NCI-H2196 (cell line): ENCODE data around the gene CFAP46.
"Not testable (repeated sequence)": the region's sequence is repeated elsewhere in the genome, so short reads cannot be mapped to it uniquely, and the experiment has no call there.

Experiments
- DNase-seq: peaks from one replicate; lab custom pipeline; 2025; ENCODE audit not compliant: unreplicated experiment; lab: John Stamatoyannopoulos, UW

Gene CFAP46

DNA sequence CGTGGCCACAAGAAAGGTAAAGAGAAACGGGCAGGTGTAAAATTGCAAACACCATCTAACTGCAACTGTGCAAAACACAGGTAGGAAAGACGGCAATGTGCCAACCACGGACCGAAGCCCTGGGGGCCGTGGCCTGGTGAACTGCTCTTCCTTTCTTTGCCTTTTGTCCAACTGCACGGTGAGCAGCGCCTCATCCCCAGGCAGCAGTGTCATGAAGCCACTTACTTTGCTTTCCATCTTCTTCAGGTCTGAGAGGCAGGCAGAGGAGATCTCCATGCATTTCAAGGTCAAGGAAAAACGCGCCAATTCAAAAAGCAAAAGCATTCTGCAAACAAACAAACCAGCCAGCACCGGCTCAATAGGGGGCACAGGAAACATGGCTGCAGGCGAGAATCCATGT lies 12.9 kb downstream of the CFAP46 start:
- no peak for DNase-seq

DNA sequence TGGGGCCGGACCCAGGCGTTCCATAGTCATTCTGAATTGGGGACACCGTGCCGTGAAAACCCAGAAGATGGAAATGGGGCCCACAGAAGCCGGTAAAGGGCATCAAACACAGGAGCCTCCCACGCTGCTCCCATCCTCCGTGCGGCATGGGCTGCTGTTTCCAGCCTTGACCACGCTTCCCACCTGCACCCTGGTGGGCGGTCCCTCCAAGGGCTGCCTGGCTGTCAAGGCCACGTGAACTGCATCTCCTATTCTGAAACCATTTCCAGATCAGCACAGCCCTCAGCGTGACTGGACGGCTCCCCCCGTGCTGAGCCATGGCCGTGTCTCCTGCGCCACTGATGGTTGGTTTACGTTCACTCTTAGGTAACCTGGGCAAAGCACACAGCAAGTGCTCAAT lies 14.1 kb downstream of the CFAP46 start:
- DNase-seq = no peak

DNA sequence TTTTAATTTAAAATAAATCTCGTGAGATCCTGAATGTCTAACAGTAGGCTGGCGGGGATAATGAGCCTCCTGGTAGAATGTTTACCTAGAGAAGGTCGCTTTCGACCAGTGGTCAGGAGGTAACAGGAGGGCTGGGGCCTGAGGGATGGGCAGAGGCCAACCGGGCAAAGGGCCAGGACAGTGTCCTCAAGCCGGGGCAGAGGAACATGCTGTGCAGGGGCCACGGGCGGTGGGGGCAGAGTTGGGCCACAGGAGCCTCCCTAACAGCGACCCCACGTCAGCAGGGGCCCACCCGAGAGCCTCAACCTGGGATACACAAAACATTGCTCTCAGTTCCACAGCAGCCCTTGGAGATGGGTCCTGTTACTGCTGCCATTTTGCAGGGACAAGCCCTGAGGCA lies 14.5 kb downstream of the CFAP46 start:
- no peak for DNase-seq

DNA sequence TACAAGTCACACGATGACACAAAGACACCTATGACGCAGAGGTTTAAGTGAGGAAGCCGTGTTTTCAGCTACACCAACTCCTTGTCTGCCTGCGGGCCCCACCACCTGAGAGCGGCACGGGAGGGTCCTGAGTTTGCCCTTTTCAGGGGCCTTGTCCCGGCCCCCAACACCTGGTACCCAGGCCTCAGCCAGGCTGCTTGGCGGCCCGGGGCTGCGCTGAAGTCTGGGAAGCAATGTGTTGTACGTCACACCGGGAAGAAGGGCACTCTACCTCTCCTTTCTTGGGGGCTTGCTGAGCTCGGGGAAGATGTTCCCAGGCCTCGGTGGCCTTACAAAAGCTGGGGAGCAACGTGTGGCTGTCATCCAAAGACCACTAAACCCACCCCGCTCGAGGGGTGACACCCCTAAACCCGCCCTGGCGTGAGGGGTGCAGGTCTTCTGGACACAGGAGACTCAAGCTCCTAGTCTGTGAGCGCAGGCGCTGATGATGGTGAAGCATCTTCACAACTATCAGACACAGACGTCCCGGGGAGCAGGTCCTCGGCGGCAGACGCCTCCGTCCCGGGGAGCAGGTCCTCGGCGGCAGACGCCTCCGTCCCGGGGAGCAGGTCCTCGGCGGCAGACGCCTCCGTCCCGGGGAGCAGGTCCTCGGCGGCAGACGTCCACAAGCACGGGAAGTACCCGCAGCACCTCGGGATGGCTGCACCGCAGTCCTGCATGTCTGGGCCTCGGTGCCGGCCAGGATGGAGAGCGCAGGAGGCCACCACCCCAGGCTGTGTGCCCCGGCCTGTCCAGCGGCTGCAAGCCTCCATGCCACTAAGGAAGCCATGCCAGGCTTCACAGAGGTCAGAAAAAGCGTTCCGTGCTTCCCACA lies 15.4 kb downstream of the CFAP46 start:
- no peak for DNase-seq

DNA sequence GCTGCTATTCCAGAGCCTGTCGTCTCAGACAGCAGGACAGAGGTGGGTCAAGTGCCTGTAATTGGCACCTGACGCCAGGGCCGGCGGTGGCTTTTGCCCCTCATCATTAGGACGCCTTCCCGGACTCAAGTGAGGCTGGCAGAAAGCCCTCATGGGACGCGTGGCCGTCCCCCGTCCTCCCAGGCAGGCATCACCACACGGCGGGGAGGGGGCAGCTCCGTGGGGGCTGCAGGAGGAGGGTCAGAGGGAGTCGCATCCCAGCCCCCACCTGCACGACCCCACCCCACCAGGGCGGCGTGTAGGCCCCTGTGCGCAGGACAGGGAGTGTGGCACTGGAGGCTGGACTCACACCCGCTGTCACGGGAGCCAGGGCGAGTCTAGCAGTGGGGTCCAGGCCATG lies 16.3 kb downstream of the CFAP46 start:
- DNase-seq = no peak

DNA sequence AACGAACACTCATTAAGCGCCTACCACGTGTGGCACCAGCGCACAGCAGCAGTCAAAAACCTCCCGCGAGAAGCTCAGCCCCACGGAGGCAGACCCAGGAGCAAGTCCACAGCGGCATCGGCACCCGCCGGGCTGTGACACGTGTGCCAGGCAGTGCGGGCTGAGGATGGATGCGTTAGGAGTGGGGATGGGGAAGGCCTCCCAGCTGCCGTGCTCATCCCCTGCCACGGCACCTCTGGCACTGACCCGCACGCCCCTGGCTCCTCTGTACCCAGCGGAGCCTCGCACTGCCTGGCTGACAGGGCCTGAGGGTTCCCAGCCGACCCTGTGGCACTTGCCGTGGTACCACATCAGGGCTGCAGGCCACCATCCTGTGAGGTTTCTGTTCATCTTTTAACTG lies 16.8 kb downstream of the CFAP46 start:
- no peak for DNase-seq

- no peak for DNase-seq
These were observed 17.3 kb downstream of the CFAP46 start for GRCh38 chr10:132925071-132925561.

DNA sequence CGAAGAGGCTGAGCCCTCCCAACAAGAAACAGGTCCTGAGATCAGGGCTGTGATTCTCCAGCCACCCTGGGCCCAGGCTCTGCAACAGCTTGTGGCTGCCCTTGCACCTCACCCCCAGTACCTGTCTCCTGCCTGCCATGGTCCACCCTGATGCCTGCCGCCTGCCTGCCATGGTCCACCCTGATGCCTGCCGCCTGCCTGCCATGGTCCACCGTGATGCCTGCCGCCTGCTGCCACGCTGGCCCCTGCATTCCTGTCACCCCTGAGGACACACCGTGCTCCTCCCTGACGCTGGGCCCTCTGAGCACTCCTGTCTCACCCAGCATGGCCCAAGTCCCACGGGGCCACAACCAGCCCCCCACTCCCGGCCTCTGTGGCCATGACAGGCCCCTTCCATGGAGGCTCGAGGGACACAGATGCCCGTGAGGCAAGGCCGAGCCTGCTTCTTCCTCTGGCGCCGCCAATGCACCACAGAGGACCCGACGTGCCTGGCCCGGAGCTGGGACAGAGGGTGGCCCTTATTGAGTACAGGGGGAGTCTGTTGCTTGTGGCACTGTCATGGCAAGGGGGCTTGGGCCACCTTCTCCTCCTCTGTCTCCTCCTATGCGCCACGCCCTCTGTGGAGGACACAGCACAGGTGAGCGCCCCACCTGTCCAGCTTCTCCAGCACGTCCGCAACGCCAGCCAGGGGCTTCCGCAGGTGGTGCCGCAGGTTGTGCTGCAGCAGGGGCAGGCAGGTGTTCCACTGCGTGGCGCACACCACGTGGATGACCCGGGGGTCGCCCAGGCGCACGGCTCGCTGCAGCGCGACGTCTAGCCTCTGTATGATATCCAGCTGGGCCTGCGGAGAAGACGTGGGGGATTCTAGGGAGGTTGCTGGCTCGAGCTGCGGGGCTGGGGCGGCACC lies 18.1 kb downstream of the CFAP46 start:
- DNase-seq = no peak

GRCh38 chr10:132923384-132923783 lies 19.0 kb downstream of the CFAP46 start:
- DNase-seq = not testable (repeated sequence)

DNA sequence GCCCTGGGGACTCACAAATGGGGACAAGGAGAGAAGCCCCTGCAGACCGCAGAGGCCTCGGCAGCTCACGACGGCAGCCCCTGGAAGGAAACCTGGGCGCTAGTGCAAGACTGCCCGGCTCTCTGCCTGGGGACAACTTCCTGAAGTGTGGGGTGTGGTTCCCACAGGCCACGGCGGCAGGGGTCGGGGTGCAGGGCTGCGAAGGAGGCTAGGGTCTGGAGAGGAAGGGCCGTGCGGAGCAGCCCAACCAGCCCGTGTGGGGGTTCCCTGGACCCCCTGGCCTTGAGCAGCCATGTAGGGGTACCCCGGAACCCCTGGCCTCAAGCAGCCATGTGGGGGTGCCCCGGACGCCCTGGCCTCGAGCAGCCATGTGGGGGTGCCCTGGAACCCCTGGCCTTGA lies 19.5 kb downstream of the CFAP46 start:
- DNase-seq = no peak

- no peak for DNase-seq
These were observed 20.3 kb downstream of the CFAP46 start for GRCh38 chr10:132921818-132922807.

- DNase-seq = no peak
These were observed 21.3 kb downstream of the CFAP46 start for GRCh38 chr10:132921086-132921485.

GRCh38 chr10:132920101-132920925 lies 22.1 kb downstream of the CFAP46 start:
- DNase-seq = peak; percentile 4

GRCh38 chr10:132919374-132920100 lies 22.8 kb downstream of the CFAP46 start:
- DNase-seq = no peak

GRCh38 chr10:132918617-132919373 lies 23.6 kb downstream of the CFAP46 start:
- DNase-seq = no peak

GRCh38 chr10:132918264-132918616 lies 24.1 kb downstream of the CFAP46 start:
- DNase-seq = no peak

DNA sequence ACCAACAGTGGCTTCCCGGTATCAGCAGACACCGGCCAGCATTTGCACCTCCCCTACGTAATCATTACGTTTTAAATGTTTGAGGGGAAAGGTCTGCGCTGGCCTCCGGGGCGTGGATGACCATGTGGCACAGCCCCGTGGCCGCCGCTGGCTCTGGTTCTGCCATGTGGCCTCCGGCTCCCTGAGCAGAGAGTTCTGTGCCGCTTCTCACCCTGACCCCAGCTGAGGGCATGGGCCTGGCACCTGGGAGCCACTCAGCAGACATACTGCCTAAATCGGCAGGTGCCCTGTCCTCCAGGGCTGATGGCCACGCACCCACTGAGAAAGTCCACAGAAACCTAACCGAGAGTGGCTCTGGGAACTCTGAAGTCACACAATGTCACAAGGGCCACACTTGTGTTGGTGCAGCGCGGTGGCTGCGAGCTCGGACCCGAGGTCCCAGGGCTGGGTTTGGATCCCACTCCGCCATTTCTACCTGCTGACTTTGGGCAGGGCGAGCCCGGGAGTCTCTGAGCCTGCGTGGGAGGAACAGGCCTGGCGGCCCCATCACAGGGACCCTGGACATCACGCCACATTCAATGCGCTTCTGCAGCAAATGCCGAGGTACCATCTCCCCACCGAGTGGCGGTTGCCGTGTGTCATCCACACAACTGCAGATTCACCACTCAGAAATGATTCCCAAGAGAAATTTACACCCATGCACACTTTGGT lies 25.3 kb downstream of the CFAP46 start:
- no peak for DNase-seq

DNA sequence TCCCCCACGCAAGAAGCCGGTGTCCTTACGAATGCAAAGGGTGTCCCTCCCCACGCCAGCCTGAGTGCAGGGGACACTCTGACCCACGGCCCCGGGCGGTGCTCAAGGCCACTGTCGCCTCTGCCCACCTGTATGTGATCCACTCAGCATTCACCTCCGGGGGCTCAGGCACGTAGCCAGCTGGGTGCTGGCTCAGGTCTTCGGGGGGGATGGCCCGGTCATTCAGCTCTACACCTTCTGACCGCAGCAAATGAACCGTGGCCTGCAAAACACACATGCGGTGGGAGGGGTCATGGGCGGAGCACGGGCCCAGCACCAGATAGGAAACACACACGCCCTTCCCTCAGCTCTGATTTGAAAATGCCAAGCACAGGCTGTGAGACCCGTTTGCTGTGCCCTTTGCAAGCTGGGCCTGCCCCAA lies 25.9 kb downstream of the CFAP46 start:
- no peak for DNase-seq
